Activated CD8-positive, alpha-beta T cell treated with anti-CD3 and anti-CD28 coated beads for 36 hours (primary cell): ENCODE measurements around the gene RPS19BP1. TPM values are rescaled to one million over a fixed set of nuclear protein-coding genes. Genes with fewer than 3 reads are reported as not detected.
A peak's percentile ranks its signal among the peaks of the same experiment; 100 is the strongest.

Experiments used
- ATAC-seq: fragments of 200-7000 bp; cut with Tn5 transposase; one replicate; pipeline ENCODE4 v1.10.0; 2021; ENCODE audit warnings: mild to moderate bottlenecking, moderate library complexity
- CTCF ChIA-PET: fragments of 350-600 bp; sonication (Branson Sonifier 250); formaldehyde crosslinking; loops from one replicate; lab custom pipeline; 2021; ENCODE audit warnings: antibody characterized with exemption; lab: Charles Lee
- POLR2A ChIA-PET: fragments of 350-600 bp; sonication (Branson Sonifier 250); formaldehyde crosslinking; loops from one replicate; lab custom pipeline; 2021; ENCODE audit warnings: antibody characterized with exemption; lab: Charles Lee
- DNase-seq: peaks from one replicate; pipeline ENCODE4 v3.0.0-alpha.2; 2020
- H3K27ac Mint-ChIP-seq: one replicate; pipeline ENCODE4 v1.8.0; 2021; ENCODE audit warnings: mild to moderate bottlenecking, mixed read lengths
- H3K27me3 Mint-ChIP-seq: one replicate; pipeline ENCODE4 v1.8.0; 2021; ENCODE audit warnings: mixed read lengths
- H3K36me3 Mint-ChIP-seq: one replicate; pipeline ENCODE4 v1.8.0; 2021; ENCODE audit warnings: low read depth, mixed read lengths
- H3K4me1 Mint-ChIP-seq: one replicate; pipeline ENCODE4 v1.8.0; 2021; ENCODE audit warnings: low read depth, mixed read lengths
- H3K4me3 Mint-ChIP-seq: one replicate; pipeline ENCODE4 v1.8.0; 2021; ENCODE audit warnings: mild to moderate bottlenecking, moderate library complexity, mixed read lengths
- H3K9me3 Mint-ChIP-seq: one replicate; pipeline ENCODE4 v1.8.0; 2021; ENCODE audit warnings: mixed read lengths
- CTCF ChIP-seq: fragments of 200-600 bp; IDR thresholded peaks from one replicate; pipeline ENCODE4 v1.8.0; 2022; ENCODE audit warnings: antibody characterized with exemption, mild to moderate bottlenecking
- intact Hi-C: fragments of 100-400 bp; cut with micrococcal nuclease; formaldehyde crosslinking; loops from one replicate; pipeline ENCODE4 v1.10.0; 2022
- total RNA-seq, 2 experiments: library from RNA; stranded (reverse); gene quantifications; one replicate each; pipeline ENCODE4 v1.2.3, GENCODE V29; 2021

RPS19BP1 gene
- total RNA-seq, 2 experiments from 2014 or later: 68.5 to 71.7 TPM

GRCh38 chr22:39534092-39534506 lies 1.6 kb upstream of the RPS19BP1 start:
- no peaks in the 10 kb centered on the region for H3K27me3 Mint-ChIP-seq
- ChIA-PET POLR2A (interaction anchor here (0.9 to 2.0 kb wide), 7 partner anchors 11 to 510 kb away, joined by 3 to 12 read pairs (median 4); partner anchors contain the start of genes ATF4 and RPL3), CTCF (interaction anchor here (0.7 to 6.3 kb wide), 53 partner anchors 11 to 814 kb away, joined by 3 to 94 read pairs (median 4); partner anchors contain the start of gene MIEF1)
- no peak overlapping the region for H3K4me3 Mint-ChIP-seq
- H3K27ac Mint-ChIP-seq: no peak overlapping the region
- DNase-seq (peak; percentile 11), ATAC-seq (no peak)
- no peaks in the 10 kb centered on the region for H3K9me3 Mint-ChIP-seq
- peaks cover 26% of the 10 kb centered on the region for H3K36me3 Mint-ChIP-seq
- intact Hi-C loops: loop anchor here (5.0 kb wide), 2 partner anchors 37 to 378 kb away; no protein-coding TSS in a partner anchor
- peaks cover 34% of the 10 kb centered on the region for H3K4me1 Mint-ChIP-seq
- TF ChIP-seq CTCF: no peak

- H3K36me3 Mint-ChIP-seq: peaks cover 42% of the 10 kb centered on the region
- peaks cover 60% of the 10 kb centered on the region for H3K4me1 Mint-ChIP-seq
- CTCF ChIA-PET: interaction anchor here (0.8 to 11.1 kb wide), 11 partner anchors 8 to 509 kb away, joined by 3 to 323 read pairs (median 6); partner anchors contain the start of genes ATF4 and MIEF1
- no peaks in the 10 kb centered on the region for H3K27me3 Mint-ChIP-seq
- H3K9me3 Mint-ChIP-seq: no peaks in the 10 kb centered on the region
- POLR2A ChIA-PET: interaction anchor here (0.7 to 13.6 kb wide), 8 partner anchors 16 to 309 kb away, joined by 3 to 234 read pairs (median 8); partner anchors contain the start of genes ATF4, MIEF1 and RPL3
- intact Hi-C loops: loop anchor here (5.0 kb wide), 2 partner anchors 34 to 381 kb away; no protein-coding TSS in a partner anchor
- peak; percentile 23 for TF ChIP-seq CTCF
- DNase-seq (peak; percentile 48), ATAC-seq (no peak)
- H3K27ac Mint-ChIP-seq: peak overlapping the region; percentile 55
- peak overlapping the region; percentile 86 for H3K4me3 Mint-ChIP-seq
Observed at GRCh38 chr22:39530692-39531331, 1.7 kb downstream of the RPS19BP1 start.

- Mint-ChIP-seq H3K4me3 (peak overlapping the region; percentile 69), H3K27me3 (no peaks in the 10 kb centered on the region), H3K36me3 (peaks cover 46% of the 10 kb centered on the region), H3K27ac (peak overlapping the region; percentile 55), H3K4me1 (peaks cover 66% of the 10 kb centered on the region), H3K9me3 (no peaks in the 10 kb centered on the region)
- TF ChIP-seq CTCF: no peak
- ChIA-PET POLR2A (interaction anchor here (1.2 to 13.6 kb wide), 8 partner anchors 15 to 391 kb away, joined by 3 to 234 read pairs (median 8); partner anchors contain the start of genes ATF4, MIEF1 and RPL3), CTCF (interaction anchor here (0.8 to 11.1 kb wide), 13 partner anchors 10 to 513 kb away, joined by 3 to 323 read pairs (median 6); partner anchors contain the start of genes ATF4 and MIEF1)
- ATAC-seq: no peak
- intact Hi-C loops: loop anchor here (5.0 kb wide), 2 partner anchors 33 to 382 kb away; no protein-coding TSS in a partner anchor
- DNase-seq: no peak
Observed at GRCh38 chr22:39530116-39530515, 2.4 kb downstream of the RPS19BP1 start.

GRCh38 chr22:39529487-39529851 lies 3.1 kb downstream of the RPS19BP1 start:
- intact Hi-C loops: no loop called here
- ATAC-seq: no peak
- H3K27ac Mint-ChIP-seq: peak overlapping the region; percentile 55
- no peaks in the 10 kb centered on the region for H3K27me3 Mint-ChIP-seq
- TF ChIP-seq CTCF: peak; percentile 74
- H3K9me3 Mint-ChIP-seq: no peaks in the 10 kb centered on the region
- no peak for DNase-seq
- peak overlapping the region; percentile 69 for H3K4me3 Mint-ChIP-seq
- ChIA-PET POLR2A (interaction anchor here (1.2 to 13.6 kb wide), 8 partner anchors 15 to 391 kb away, joined by 3 to 234 read pairs (median 11); partner anchors contain the start of genes ATF4, MIEF1 and RPL3), CTCF (interaction anchor here (0.7 to 11.1 kb wide), 37 partner anchors 9 to 648 kb away, joined by 3 to 323 read pairs (median 5); partner anchors contain the start of genes ATF4, MIEF1, TAB1 and TNRC6B)
- H3K36me3 Mint-ChIP-seq: peaks cover 52% of the 10 kb centered on the region
- H3K4me1 Mint-ChIP-seq: peaks cover 71% of the 10 kb centered on the region
